ENCODE results near the gene CPNE5.

GRCh38 chr6:36740818-36741179 is 98.4 kb downstream of the CPNE5 start:
- TF ChIP-seq, protein P1, sequence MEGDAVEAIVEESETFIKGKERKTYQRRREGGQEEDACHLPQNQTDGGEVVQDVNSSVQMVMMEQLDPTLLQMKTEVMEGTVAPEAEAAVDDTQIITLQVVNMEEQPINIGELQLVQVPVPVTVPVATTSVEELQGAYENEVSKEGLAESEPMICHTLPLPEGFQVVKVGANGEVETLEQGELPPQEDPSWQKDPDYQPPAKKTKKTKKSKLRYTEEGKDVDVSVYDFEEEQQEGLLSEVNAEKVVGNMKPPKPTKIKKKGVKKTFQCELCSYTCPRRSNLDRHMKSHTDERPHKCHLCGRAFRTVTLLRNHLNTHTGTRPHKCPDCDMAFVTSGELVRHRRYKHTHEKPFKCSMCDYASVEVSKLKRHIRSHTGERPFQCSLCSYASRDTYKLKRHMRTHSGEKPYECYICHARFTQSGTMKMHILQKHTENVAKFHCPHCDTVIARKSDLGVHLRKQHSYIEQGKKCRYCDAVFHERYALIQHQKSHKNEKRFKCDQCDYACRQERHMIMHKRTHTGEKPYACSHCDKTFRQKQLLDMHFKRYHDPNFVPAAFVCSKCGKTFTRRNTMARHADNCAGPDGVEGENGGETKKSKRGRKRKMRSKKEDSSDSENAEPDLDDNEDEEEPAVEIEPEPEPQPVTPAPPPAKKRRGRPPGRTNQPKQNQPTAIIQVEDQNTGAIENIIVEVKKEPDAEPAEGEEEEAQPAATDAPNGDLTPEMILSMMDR (IDR thresholded peaks at IDR 0.05; ENCODE audit: poor library complexity), result no peak
- no peak for TF ChIP-seq EZH2phosphoT487 (IDR thresholded peaks at IDR 0.05; ENCODE audit: low read depth, severe bottlenecking, unreplicated experiment)
- no peak for TF ChIP-seq EZH2 (IDR thresholded peaks at IDR 0.05; ENCODE audit: borderline replicate concordance)
